ENCODE data around the gene AKAP13.

Gene AKAP13

DNA sequence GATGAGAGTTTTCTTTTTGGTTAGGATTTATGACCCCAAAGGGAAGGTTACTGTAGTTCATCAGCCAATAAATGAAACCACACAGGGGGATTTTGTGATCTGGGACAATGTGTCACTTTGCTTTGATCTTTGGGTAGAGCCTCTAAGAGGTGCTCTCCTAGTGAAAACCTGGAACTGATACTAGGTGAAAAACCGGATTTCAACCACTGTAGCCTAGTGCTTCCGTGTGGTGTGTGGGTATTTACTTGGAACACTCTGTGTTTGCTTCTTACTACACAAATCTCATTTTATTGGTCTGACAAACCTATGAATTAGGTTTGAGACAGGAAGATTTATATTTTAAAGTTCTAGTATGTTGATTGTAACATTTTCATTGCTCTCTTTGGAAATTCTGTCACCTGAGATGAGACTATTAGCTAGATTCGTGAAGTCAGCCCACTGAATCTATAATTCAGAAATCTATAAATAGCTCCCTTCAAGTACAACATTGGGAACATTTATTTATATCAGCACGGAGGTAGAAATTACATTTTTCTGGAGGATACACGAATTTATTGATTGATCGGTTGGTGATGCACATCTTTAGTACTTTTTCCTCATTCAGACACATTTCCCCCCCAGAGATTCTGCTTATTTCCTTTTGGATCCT, 119.8 kb downstream of the AKAP13 start:
- TF ChIP-seq CTCF (conservative IDR thresholded peaks at IDR 0.05; ENCODE audit: low read length) = no peak
- H3K4me3 ChIP-seq (ENCODE audit: low read length) = no peak overlapping the region
- DNase-seq (ENCODE audit: low read depth) = no peak

- no peak overlapping the region for H3K4me3 ChIP-seq (ENCODE audit: low read length)
- no peak for TF ChIP-seq CTCF (conservative IDR thresholded peaks at IDR 0.05; ENCODE audit: low read length)
- no peak for DNase-seq (ENCODE audit: low read depth)
Measured at GRCh38 chr15:85500729-85501128, 120.3 kb downstream of the AKAP13 start.

DNA sequence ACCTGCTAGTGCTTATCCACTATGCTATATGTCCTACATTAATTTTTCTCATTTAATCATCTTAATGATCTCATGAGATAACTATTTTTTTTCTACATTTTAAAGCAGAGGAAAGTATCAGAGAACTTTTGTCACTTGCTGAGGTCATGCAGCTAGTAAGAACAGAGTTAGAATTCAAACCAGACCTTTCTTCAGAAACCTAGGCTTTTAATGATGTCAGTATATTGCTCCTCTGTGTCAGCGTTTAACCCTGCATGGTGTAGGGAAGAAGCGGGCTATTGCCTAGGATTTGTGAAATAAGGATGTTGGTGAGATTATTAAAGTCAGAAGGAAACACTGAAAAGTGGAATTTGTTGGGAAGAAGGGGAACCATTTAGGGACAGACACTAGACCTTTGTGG, 121.2 kb downstream of the AKAP13 start:
- no peak overlapping the region for H3K4me3 ChIP-seq (ENCODE audit: low read length)
- no peak for TF ChIP-seq CTCF (conservative IDR thresholded peaks at IDR 0.05; ENCODE audit: low read length)
- no peak for DNase-seq (ENCODE audit: low read depth)

DNA sequence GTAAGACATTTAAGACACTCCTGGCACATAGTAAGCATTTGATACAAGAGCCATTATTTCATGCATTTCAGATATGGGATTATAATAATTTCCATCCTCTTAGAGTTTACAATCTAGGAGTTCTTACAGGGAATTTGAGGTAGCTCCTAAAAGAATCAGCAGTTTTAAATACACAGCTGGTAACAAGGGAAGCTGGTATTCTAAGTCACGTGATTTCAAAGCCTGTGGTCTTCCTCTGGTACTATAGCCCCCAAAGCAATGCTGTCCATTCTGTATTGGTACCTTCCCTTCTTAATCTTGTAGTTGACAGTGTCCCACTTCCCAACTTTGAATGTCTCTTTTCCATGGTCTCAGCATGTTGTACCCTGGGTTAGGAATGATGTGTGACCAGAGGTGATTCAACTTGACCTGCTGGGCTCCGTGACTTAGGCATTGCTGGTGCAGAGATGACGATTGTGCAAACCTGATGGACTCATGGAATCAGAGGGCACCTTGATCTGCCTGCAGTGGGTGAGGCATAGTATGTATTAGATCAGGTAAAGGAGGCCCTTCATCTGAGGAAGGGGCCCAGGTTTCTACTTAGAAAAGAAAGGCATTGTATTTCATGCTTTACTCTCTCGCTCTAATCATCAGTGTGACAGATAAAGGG, 122.9 kb downstream of the AKAP13 start:
- no peak overlapping the region for H3K4me3 ChIP-seq (ENCODE audit: low read length)
- TF ChIP-seq CTCF (conservative IDR thresholded peaks at IDR 0.05; ENCODE audit: low read length) = no peak
- DNase-seq (ENCODE audit: low read depth) = no peak

- peak; percentile 70 for TF ChIP-seq CTCF (conservative IDR thresholded peaks at IDR 0.05; ENCODE audit: low read length)
- no peak overlapping the region for H3K4me3 ChIP-seq (ENCODE audit: low read length)
- DNase-seq (ENCODE audit: low read depth) = peak; percentile 75
Measured at GRCh38 chr15:85504749-85505676, 124.6 kb downstream of the AKAP13 start.

DNA sequence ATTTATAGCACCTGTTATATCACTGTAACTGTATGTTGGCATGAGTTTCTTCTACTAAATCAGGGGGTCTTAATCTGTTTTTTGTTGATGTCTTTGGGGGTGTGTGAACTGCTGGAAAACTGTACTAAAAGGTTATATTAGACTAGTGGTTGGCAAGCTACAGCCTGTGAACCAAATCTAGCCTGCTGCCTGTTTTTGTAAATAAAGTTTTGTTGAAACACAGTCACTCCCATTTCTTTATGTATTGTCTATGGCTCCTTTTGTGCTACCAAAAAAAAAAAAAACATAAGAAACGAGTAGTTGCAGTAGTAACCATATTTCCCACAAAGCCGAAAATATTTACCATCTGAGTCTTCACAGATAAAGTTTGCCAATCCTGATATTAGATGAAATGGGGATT, 126.7 kb downstream of the AKAP13 start:
- no peak for TF ChIP-seq CTCF (conservative IDR thresholded peaks at IDR 0.05; ENCODE audit: low read length)
- H3K4me3 ChIP-seq (ENCODE audit: low read length) = no peak overlapping the region
- no peak for DNase-seq (ENCODE audit: low read depth)

All from AG10803 (cell line).